Measurements from ENCODE around the gene CNTN1. TPM values are rescaled to one million over a fixed set of nuclear protein-coding genes. Genes with fewer than 3 reads are reported as not detected.

CNTN1 gene
- total RNA-seq, 1 experiment from 2014 or later: 3.0 TPM

DNA sequence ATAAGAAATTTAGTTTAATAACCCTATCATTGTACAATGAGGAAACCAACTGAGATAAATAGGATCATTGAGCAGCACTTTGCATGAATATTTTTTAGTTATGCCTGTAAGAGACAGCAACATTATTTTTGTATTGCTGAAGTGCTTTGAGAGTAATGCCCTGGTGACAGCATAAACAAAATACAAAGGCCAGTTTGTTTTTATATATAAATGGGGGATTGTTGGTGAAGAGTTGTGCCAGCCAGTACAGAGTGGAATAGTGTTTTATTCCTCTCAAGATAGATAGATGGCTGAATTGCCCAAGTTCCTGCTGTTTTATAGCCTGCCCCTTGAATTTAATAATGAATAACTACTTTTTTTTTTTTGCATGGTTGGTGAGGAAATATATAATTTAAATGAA lies 101.8 kb downstream of the CNTN1 start:
- Histone ChIP-seq H2AFZ (ENCODE audit: low read depth, low read length, poor library complexity, severe bottlenecking) (no peak overlapping the region), H3K79me2 (ENCODE audit: insufficient read depth, low read length) (no peaks in the 10 kb centered on the region), H3K4me1 (ENCODE audit: control insufficient read depth in 1 of 2, insufficient read depth in 2 of 2, low read length in 2 of 2) (no peaks in the 10 kb centered on the region; a peak in 1 of 4 replicates), H3K27me3 (ENCODE audit: insufficient read depth, low read length) (no peaks in the 10 kb centered on the region), H3K9ac (ENCODE audit: low read length) (no peak overlapping the region), H3K4me3 (replicated peaks in 1 of 2; ENCODE audit: low read depth in 1 of 2, low read length in 2 of 2) (no peak overlapping the region), H3K27ac (ENCODE audit: low read depth, low read length) (no peak overlapping the region), H4K20me1 (ENCODE audit: insufficient read depth) (no peaks in the 10 kb centered on the region), H3K9me2 (ENCODE audit: insufficient read depth) (no peaks in the 10 kb centered on the region), H3K36me3 (ENCODE audit: control insufficient read depth in 1 of 2, insufficient read depth in 2 of 2, low read length in 2 of 2) (no peaks in the 10 kb centered on the region), H3K4me2 (ENCODE audit: low read length) (no peak overlapping the region), H3K9me3 (ENCODE audit: control insufficient read depth in 1 of 2, insufficient read depth in 1 of 2, low read depth in 1 of 2, low read length in 2 of 2) (no peaks in the 10 kb centered on the region)
- ATAC-seq (no peak), DNase-seq (ENCODE audit: low read depth, low spot score) (no peak)
- ChIA-PET RAD21 (ENCODE audit: low non-redundant PET in 1 of 2, low total read pairs in 2 of 2, uncharacterized antibody in 2 of 2, unreplicated experiment in 2 of 2) (no interaction called here), POLR2A (no interaction called here), CTCF (no interaction called here)
- intact Hi-C loops (cut with micrococcal nuclease): no loop called here
- no peak for TF ChIP-seq EZH2 (IDR thresholded peaks at IDR 0.05)
- no TSS peak for BruUV-seq (replicated peaks)

DNA sequence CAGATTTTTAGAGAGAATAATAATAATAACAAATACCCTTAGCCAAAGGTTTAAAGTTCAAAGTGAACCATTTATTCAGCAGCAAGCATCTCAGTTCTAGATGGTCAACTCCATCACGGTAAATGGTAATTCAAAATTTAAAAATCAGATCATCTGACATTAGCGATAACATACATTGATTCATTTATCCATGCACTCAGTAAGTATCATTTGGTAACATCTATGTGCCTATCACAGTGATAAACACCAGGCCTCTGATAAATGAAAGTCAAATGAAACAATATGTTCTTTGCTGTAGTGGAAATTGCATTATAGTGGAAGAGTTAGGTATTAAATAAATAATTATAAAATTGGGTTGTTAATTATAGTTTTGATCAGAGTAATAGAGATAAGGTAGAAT lies 108.8 kb downstream of the CNTN1 start:
- CTCF ChIA-PET: no interaction called here
- POLR2A ChIA-PET: no interaction called here
- Histone ChIP-seq H3K4me1 (ENCODE audit: control insufficient read depth in 1 of 2, insufficient read depth in 2 of 2, low read length in 2 of 2) (no peaks in the 10 kb centered on the region), H3K9me3 (ENCODE audit: control insufficient read depth in 1 of 2, insufficient read depth in 1 of 2, low read depth in 1 of 2, low read length in 2 of 2) (no peaks in the 10 kb centered on the region), H3K4me3 (replicated peaks in 1 of 2; ENCODE audit: low read depth in 1 of 2, low read length in 2 of 2) (no peak overlapping the region), H3K4me2 (ENCODE audit: low read length) (no peak overlapping the region), H3K27me3 (ENCODE audit: insufficient read depth, low read length) (no peaks in the 10 kb centered on the region), H3K36me3 (ENCODE audit: control insufficient read depth in 1 of 2, insufficient read depth in 2 of 2, low read length in 2 of 2) (no peaks in the 10 kb centered on the region), H3K27ac (ENCODE audit: low read depth, low read length) (no peak overlapping the region), H4K20me1 (ENCODE audit: insufficient read depth) (no peaks in the 10 kb centered on the region), H2AFZ (ENCODE audit: low read depth, low read length, poor library complexity, severe bottlenecking) (no peak overlapping the region), H3K9me2 (ENCODE audit: insufficient read depth) (no peaks in the 10 kb centered on the region), H3K9ac (ENCODE audit: low read length) (no peak overlapping the region), H3K79me2 (ENCODE audit: insufficient read depth, low read length) (no peaks in the 10 kb centered on the region)
- BruUV-seq (replicated peaks): no TSS peak
- intact Hi-C loops (cut with micrococcal nuclease): no loop called here
- RAD21 ChIA-PET (ENCODE audit: low non-redundant PET in 1 of 2, low total read pairs in 2 of 2, uncharacterized antibody in 2 of 2, unreplicated experiment in 2 of 2): no interaction called here
- no peak for DNase-seq (ENCODE audit: low read depth, low spot score)
- TF ChIP-seq EZH2 (IDR thresholded peaks at IDR 0.05) (no peak), CEBPB (IDR thresholded peaks at IDR 0.05; ENCODE audit: low read depth) (no peak)
- TF ChIP-seq, protein P1, sequence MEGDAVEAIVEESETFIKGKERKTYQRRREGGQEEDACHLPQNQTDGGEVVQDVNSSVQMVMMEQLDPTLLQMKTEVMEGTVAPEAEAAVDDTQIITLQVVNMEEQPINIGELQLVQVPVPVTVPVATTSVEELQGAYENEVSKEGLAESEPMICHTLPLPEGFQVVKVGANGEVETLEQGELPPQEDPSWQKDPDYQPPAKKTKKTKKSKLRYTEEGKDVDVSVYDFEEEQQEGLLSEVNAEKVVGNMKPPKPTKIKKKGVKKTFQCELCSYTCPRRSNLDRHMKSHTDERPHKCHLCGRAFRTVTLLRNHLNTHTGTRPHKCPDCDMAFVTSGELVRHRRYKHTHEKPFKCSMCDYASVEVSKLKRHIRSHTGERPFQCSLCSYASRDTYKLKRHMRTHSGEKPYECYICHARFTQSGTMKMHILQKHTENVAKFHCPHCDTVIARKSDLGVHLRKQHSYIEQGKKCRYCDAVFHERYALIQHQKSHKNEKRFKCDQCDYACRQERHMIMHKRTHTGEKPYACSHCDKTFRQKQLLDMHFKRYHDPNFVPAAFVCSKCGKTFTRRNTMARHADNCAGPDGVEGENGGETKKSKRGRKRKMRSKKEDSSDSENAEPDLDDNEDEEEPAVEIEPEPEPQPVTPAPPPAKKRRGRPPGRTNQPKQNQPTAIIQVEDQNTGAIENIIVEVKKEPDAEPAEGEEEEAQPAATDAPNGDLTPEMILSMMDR (IDR thresholded peaks at IDR 0.05 in 2 of 3, conservative IDR thresholded peaks at IDR 0.05 in 1 of 3; ENCODE audit: borderline replicate concordance in 1 of 3, insufficient read depth in 1 of 3, low read depth in 2 of 3, low read length in 2 of 3): no peak
- ATAC-seq: no peak

Measured in HCT116 (cell line).